Stimulated activated CD4-positive, alpha-beta T cell treated with anti-CD3 and anti-CD28 coated beads, Interleukin-4, amount 100 ng/mL, for 1 hour (primary cell): ENCODE measurements around the gene NFASC.

Source experiments
- DNase-seq: peaks from one replicate; pipeline ENCODE4 v3.0.0-alpha.2; 2020

The NFASC gene

DNA sequence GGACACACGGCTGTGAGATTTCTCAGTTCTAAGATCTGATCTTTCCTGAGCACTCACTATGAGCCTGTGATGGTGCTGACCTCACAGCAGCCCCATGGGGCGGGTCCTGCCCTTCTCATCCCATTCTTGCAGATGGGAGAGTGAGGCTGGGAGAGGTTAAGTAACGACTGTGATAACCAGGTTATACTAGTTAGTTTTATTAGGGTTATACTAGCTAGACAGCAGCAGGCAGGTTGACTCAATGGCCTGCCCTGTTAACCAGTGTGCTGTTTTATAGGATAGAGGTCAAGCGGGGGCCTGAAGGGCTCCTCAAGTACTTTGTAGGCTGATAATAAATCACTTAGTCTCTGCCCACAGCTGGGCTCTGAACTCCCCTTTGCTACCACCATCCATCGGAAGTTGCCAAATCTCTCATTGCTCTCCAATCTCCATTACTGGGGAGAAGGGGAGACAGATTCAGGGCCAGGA, 177.1 kb downstream of the NFASC start:
- DNase-seq, result no peak

GRCh38 chr1:205048382-205048781, 177.7 kb downstream of the NFASC start:
- DNase-seq, result no peak

DNA sequence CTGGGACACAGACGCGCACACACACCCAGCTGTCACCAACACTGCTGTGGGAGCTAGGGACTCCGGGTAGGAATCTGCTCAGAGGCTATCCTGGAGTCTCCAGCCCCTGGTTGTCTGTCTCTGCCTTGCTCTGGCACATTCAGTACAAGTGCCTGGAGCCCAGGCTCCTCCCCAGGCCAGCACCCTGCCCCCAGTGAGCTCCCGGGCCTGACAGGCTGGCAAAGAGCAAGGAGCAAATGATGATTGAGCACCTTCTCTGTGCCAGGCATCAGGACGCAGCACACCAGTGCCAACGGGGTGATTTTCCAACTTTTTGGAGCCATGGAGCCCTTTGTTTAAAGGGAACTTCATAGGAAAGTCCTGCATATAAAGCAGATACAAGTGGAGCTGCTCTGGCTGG, 178.8 kb downstream of the NFASC start:
- DNase-seq, result no peak

- no peak for DNase-seq
Observed at GRCh38 chr1:205052690-205053089, 182.0 kb downstream of the NFASC start.

DNA sequence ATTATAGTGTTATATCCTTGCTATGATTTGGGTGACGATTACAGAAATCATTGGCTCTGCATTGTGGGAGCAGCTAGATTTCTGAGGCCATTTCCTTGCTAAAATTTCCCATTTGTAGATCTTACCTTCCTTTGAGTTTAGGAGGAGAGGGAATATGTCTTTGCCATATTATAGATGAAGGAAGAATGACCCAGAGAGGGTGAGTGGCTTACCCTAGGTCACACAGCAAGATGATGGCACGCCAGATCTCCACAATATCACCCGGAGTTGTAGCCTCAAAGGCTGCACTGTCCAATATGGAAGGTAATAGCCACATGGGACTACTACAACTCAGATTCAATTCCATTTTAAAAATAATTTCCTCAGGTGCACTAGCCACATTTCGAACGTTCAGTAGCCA, 182.6 kb downstream of the NFASC start:
- no peak for DNase-seq

DNA sequence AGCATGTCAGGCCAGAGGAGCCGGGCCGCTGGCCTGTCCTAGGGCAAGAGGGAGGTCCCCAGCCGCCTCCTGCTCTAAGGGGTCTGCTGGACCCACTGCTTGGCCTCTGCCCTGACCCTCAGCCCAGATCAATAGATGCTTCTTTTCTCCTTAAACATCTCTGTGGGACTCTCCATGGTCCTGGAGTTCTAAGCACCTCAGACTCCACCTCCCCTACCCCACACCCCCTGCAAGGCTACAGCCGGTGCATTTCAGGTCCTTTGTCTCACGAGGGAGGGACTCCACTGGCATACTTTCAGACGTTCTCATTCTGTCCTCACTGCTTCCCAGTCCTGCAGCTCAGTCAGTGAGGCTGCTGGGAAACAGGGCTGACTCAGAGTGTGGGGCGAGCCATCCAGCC, 183.4 kb downstream of the NFASC start:
- no peak for DNase-seq

DNA sequence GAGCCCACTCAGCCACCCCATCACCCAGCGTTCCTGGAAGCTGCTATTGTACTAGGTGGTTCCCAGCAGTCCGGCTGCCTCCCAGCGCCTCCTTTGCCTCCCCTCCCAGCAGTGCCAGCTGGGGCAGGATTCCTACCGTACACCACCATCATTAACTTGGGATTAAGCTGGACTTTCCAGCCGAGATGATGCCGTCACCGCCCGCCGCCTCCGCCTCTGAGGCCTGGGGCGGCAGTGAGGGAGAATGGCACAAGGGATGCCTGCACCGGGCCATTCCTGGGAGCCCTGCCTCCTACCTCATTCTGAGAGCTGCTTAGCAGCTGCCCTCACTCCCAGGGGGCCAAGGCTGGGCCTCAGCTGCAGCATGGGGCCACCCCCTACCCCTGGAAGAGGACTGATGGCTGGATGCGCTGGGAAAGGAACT, 185.5 kb downstream of the NFASC start:
- DNase-seq, result no peak

- no peak for DNase-seq
Observed at GRCh38 chr1:205056956-205057568, 186.4 kb downstream of the NFASC start.

DNA sequence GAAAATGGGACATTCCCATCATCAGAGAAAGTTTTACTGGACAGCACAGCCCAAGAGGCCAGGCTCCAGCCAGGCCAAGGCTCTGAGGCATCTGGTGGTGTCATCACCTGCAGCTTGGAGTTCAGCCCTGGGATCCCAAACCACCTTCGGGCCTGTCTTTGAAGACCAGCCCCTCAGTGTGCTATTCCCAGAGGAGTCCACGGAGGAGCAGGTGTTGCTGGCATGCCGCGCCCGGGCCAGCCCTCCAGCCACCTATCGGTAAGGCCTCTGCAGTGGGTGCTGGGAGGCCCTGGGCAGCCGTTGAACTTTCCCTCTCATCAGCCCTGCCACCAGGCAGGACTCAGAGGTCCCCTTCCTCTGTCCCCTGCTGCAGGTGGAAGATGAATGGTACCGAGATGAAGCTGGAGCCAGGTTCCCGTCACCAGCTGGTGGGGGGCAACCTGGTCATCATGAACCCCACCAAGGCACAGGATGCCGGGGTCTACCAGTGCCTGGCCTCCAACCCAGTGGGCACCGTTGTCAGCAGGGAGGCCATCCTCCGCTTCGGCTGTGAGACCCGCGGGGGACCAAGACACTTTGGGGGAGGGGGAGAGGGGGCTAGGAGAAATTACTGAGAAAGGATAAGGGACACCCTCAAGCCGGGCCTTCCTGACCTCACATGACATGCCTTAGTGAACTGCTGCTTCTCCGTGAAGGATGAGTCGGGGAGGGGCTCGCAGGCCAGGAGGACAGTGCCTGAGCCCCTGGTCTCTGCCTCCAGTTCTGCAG, 187.3 kb downstream of the NFASC start:
- DNase-seq, result no peak

GRCh38 chr1:205058853-205059252, 188.2 kb downstream of the NFASC start:
- DNase-seq, result no peak

DNA sequence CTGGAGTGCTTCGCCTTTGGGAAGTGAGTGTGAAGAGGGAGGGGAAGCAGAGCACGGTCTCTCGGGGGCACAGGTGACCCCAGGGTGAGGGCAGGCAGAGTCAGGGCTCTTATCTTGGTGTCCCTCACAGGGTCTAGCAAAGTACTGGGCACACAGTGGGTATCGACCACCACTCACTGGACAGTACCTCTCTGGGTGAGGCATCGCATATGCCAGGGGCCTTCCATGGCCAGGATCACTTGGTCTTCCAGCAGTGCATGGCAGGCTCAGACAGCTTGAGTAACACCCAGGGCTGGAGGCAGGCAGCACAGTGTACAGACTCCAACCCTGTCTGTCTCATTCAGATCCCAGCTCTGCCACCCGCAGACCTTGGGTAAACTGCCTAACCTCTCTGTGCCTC, 189.0 kb downstream of the NFASC start:
- no peak for DNase-seq

GRCh38 chr1:205060746-205061145, 190.1 kb downstream of the NFASC start:
- no peak for DNase-seq

- no peak for DNase-seq
Observed at GRCh38 chr1:205061227-205061626, 190.6 kb downstream of the NFASC start.

GRCh38 chr1:205061665-205062069, 191.0 kb downstream of the NFASC start:
- DNase-seq, result peak; percentile 68

DNA sequence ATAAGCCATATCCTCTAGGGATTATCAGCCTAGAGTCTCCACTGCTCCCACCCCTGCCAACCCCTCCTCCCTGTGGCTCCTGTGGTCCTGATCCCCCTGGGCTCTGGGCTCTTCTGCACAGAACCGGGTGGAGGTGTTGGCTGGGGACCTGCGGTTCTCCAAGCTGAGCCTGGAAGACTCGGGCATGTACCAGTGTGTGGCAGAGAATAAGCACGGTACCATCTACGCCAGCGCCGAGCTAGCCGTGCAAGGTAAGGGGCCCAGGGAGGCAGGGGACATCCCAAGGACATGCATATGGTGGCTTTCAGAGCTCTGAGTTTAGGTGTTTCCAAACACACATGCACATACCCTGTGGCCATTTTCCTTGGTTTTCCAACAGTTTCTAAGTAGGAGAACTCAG, 191.7 kb downstream of the NFASC start:
- DNase-seq, result no peak

DNA sequence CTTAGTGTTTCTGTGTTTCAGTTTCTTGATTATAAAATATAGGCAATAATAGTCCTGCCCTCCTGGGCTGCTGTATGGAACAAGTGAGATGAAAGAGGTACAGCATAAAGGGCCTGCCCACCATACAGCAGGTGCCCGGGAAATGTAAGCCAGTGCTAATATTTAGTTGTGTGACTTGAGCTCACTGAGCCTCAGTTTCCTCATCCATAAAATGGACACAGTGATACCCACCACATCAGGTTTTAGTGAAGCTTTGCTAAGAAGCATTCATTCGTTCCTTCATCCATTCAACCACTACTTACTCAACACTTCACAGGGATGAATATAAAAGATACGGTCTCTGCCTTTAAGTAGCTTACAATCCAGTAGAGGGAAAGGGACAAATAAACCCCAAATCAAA, 192.2 kb downstream of the NFASC start:
- no peak for DNase-seq

DNA sequence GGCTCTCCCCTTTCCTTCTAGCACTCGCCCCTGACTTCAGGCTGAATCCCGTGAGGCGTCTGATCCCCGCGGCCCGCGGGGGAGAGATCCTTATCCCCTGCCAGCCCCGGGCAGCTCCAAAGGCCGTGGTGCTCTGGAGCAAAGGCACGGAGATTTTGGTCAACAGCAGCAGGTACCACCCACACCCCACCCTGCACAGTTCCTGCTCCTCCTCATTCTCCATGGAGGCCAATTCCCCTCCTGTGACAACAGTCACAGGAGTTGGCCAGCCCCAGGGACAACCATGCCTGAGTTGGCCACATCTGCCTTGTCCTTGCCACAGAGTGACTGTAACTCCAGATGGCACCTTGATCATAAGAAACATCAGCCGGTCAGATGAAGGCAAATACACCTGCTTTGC, 193.6 kb downstream of the NFASC start:
- DNase-seq, result no peak

DNA sequence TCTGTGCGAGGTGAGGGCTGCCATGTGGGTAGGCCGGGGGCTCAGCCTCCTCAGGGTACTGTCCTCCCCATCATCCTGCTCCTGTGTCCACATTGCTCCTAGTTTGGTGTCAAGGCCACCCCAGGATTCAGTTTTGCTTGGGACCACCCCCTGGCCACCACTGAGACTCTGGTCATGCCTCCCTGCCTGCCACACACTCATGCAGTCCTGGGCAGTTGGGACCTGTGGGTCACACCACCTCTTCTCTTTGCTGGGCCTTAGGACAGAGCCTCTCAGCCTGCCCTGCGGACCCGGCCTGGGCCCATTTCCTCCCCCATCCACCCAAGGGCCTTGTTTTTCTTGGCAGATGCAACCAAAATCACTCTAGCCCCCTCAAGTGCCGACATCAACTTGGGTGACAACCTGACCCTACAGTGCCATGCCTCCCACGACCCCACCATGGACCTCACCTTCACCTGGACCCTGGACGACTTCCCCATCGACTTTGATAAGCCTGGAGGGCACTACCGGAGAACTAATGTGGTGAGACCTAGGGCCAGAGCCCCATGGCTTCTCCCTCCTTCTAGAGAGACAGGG, 194.2 kb downstream of the NFASC start:
- no peak for DNase-seq

DNA sequence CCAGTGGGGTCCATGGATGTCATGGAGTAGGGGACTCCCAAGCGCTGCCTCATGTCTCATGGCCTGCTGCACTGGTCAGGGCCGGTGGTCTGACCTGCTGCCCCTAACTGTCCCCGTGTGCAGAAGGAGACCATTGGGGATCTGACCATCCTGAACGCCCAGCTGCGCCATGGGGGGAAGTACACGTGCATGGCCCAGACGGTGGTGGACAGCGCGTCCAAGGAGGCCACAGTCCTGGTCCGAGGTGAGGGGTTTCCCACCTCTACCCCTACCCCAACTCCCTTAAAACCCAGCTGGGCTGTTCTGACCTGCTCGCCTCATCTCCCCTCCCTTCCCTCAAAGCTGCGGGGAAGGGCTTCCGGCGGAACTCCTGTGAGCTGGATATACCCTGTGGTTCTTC, 195.0 kb downstream of the NFASC start:
- no peak for DNase-seq

GRCh38 chr1:205066141-205066818, 195.6 kb downstream of the NFASC start:
- DNase-seq, result no peak

DNA sequence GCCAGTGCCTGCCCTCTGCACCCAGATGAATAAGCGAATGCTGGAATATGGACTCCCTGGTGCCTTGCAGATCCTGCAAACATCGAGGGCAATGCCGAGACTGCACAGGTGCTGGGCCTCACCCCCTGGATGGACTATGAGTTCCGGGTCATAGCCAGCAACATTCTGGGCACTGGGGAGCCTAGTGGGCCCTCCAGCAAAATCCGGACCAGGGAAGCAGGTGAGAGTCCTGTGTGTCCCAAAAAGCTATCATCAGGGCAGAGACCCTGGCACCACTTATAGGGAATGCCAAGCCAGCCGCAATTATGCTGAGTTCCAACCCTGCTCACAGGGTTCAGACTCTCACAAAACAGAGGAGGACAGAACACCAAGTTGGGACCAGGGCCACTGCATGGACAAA, 196.4 kb downstream of the NFASC start:
- no peak for DNase-seq

DNA sequence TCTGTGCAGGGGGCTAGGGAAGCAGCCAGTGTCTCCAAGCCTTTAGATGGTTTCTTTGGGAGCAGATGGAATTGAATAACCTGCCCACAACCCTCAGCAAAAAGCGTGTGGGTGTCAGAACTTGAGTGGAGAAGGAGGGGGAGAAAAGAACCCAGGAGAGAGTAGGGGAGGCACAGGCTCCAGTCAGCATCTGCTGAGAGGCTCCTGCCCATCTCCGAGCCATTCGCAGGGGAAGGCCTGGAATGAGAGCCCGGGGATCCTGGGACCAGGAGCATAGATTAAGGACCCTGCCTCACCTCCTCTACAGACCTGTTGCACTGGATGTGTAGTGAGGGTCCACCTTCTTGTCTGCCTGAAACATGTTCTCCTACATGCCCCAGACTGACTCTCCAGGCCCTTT, 197.3 kb downstream of the NFASC start:
- no peak for DNase-seq

- DNase-seq, result no peak
Observed at GRCh38 chr1:205068457-205069040, 197.9 kb downstream of the NFASC start.
